Activated T-helper 17 cell treated with anti-CD3 and anti-CD28 coated beads, Interleukin-2, amount 50 U/mL, for 72 hours (primary cell): ENCODE measurements around the gene FTO. TPM values are rescaled to one million over a fixed set of nuclear protein-coding genes. Genes with fewer than 3 reads are reported as not detected.

ENCODE experiments used
- ATAC-seq: fragments of 150-1000 bp; cut with Tn5 transposase; replicated peaks from 2 replicates; pipeline ENCODE4 v1.10.0; 2021; ENCODE audit warnings: mild to moderate bottlenecking, moderate library complexity
- H3K27ac Mint-ChIP-seq: one replicate; pipeline ENCODE4 v1.8.0; 2022; ENCODE audit warnings: mixed read lengths
- H3K27me3 Mint-ChIP-seq: one replicate; pipeline ENCODE4 v1.8.0; 2022; ENCODE audit warnings: mixed read lengths
- H3K36me3 Mint-ChIP-seq: one replicate; pipeline ENCODE4 v1.8.0; 2022; ENCODE audit warnings: low read depth, mild to moderate bottlenecking, mixed read lengths
- H3K4me1 Mint-ChIP-seq: one replicate; pipeline ENCODE4 v1.8.0; 2022; ENCODE audit warnings: mixed read lengths
- H3K4me3 Mint-ChIP-seq: one replicate; pipeline ENCODE4 v1.8.0; 2022; ENCODE audit warnings: mild to moderate bottlenecking, mixed read lengths
- H3K9me3 Mint-ChIP-seq: one replicate; pipeline ENCODE4 v1.8.0; 2022; ENCODE audit warnings: mixed read lengths
- total RNA-seq, 2 donors: library from RNA; stranded (reverse); gene quantifications; one replicate each; pipeline ENCODE4 v1.2.3, GENCODE V29; 2022

Gene FTO
- total RNA-seq, 2 donors from 2014 or later, result 50.0 to 54.1 TPM

DNA sequence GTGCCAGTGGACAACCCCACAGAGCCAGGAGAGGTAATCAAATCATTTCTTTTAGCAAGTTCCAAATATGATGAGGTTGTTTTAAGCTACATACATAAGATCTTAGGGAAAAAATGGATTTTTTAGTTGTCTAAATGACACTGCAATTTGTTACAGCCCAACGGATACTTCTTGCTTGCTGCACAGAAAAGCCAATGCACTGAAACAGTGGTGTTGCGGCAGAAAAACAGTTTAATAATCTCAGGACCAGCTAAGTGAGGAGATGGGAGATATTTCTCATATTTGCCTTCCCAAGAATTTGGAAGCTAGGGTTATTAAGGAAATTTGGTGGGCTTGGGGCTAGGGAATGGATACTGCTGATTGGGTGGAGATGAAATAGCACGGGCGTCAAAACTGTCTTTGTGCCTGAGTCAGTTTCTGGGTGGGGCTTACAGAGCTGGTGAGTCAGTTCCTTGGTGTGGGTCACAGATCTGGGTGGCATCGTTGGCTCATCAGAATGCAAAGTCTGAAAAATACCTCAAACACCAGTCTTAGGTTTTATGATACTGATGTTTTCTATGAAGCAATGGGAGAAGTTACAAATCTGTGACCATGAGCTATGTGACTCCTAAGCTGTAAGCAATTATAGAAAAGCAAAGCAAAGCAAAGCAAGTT lies 327.3 kb downstream of the FTO start:
- Mint-ChIP-seq H3K4me3 (no peak overlapping the region), H3K4me1 (no peaks in the 10 kb centered on the region), H3K9me3 (peaks cover 4% of the 10 kb centered on the region), H3K36me3 (peaks cover 17% of the 10 kb centered on the region), H3K27ac (no peak overlapping the region), H3K27me3 (no peaks in the 10 kb centered on the region)
- ATAC-seq, result peak; percentile 45

DNA sequence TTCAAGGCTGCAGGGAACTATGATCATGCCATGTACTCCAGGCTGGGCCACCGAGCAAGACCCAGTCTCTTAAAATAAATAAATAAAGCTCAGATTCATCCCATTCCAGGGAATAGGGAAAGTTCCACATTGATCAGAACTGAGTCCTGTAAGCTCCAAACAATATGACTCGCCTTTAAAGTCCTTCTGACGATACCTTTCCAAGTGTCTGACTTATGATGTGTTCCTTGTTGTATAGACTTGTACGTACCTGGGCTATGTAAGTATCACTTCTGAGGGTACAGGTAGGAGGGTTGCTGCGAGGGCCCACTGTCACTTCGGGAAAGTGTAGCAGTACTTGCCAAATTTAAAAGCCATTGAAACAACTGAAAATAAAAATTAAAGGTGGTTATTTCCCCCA lies 329.8 kb downstream of the FTO start:
- Mint-ChIP-seq H3K9me3 (no peaks in the 10 kb centered on the region), H3K4me3 (no peak overlapping the region), H3K27me3 (no peaks in the 10 kb centered on the region), H3K36me3 (peaks cover 8% of the 10 kb centered on the region), H3K4me1 (no peaks in the 10 kb centered on the region), H3K27ac (no peak overlapping the region)
- ATAC-seq, result no peak

DNA sequence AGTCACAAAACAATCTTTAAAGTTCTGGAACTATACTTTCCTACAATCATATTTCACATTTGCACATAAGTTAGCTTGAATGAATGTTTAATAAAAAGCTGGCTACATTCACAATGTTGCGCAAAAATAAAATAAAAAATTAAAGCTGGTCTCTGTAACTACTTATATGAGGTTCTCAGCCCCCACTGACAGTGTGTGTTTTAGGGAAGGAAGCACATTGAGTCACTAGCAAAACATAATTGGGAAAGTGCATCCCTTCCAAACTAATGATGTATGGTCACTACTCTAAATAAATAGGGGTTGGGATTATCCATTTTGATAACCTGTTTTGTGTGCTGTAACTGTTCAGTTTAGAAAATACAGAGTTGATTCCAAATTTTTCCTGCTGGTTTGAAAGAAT lies 330.7 kb downstream of the FTO start:
- Mint-ChIP-seq H3K9me3 (no peaks in the 10 kb centered on the region), H3K4me3 (no peak overlapping the region), H3K27ac (no peak overlapping the region), H3K36me3 (peaks cover 8% of the 10 kb centered on the region), H3K27me3 (no peaks in the 10 kb centered on the region), H3K4me1 (no peaks in the 10 kb centered on the region)
- no peak for ATAC-seq

GRCh38 chr16:54040480-54040879 lies 336.5 kb downstream of the FTO start:
- Mint-ChIP-seq H3K27me3 (no peaks in the 10 kb centered on the region), H3K4me3 (no peak overlapping the region), H3K36me3 (peaks cover 16% of the 10 kb centered on the region), H3K4me1 (no peaks in the 10 kb centered on the region), H3K9me3 (peaks cover 9% of the 10 kb centered on the region), H3K27ac (no peak overlapping the region)
- ATAC-seq, result no peak

DNA sequence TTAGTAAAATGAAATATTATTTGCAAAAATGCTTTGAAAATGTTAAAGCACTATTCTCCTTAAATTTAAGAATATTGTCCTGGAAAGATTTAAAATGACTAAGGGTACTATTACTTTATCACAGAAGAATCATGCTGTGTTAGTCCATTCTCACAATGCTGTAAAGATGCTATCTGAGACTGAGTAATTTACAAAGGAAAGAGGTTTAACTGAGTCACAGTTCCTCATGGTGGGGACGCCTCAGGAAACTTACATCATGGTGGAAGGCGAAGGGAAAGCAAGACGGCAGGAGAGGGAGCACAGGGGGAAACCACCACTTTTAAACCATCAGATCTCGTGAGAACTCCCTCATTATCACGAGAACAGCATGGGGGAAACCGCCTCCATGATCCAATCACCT lies 337.0 kb downstream of the FTO start:
- H3K4me3 Mint-ChIP-seq, result no peak overlapping the region
- H3K27ac Mint-ChIP-seq, result no peak overlapping the region
- ATAC-seq, result no peak
- peaks cover 16% of the 10 kb centered on the region for H3K36me3 Mint-ChIP-seq
- no peaks in the 10 kb centered on the region for H3K4me1 Mint-ChIP-seq
- H3K27me3 Mint-ChIP-seq, result no peaks in the 10 kb centered on the region
- peaks cover 9% of the 10 kb centered on the region for H3K9me3 Mint-ChIP-seq

GRCh38 chr16:54048586-54049495 lies 344.9 kb downstream of the FTO start:
- Mint-ChIP-seq H3K27ac (no peak overlapping the region), H3K4me3 (no peak overlapping the region), H3K9me3 (no peaks in the 10 kb centered on the region), H3K4me1 (no peaks in the 10 kb centered on the region), H3K27me3 (no peaks in the 10 kb centered on the region), H3K36me3 (no peaks in the 10 kb centered on the region)
- no peak for ATAC-seq

DNA sequence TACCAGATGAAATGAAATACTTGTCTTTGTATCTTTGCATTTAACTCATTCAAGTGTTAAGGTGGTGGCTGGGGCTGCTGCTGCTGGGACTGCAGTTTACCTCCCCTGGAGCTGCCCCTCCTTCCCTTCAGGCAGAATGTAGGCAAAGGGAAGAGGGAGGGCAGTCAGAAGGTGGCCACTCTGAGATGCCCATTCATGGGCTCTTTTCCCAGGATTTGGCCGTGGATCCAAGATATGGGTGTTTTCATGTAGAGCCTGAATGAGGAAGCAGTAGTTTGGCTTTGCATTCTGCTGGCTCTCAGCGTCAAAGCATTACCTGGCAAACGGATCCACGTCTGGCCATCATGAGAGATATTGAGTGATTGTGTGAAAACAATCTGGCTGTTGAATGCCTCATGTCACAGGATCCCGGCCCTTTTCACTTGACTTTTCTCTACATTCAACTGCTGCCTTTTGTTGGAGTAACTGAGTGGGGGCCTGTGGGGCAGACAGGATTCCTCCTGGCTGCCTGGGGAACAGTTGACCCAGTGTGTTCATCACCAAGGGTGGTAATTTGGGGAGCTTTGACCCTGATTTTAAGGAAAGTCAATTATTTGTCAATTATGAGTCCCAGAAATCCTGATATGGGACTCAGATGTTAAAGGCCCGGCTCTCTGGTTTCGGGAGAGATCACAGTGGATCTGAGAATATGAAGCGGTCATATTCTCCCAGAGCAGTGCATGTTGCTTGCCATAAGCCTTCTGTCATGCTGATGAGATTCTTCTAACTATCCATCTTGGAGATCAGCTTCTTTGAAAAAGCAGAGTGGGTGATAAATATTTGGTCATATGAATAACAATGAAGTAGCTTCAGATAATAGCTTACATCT lies 345.9 kb downstream of the FTO start:
- Mint-ChIP-seq H3K4me1 (no peaks in the 10 kb centered on the region), H3K27me3 (no peaks in the 10 kb centered on the region), H3K9me3 (no peaks in the 10 kb centered on the region), H3K4me3 (no peak overlapping the region), H3K36me3 (no peaks in the 10 kb centered on the region), H3K27ac (no peak overlapping the region)
- ATAC-seq, result no peak

GRCh38 chr16:54050459-54051210 lies 346.7 kb downstream of the FTO start:
- Mint-ChIP-seq H3K27ac (no peak overlapping the region), H3K9me3 (no peaks in the 10 kb centered on the region), H3K36me3 (no peaks in the 10 kb centered on the region), H3K4me1 (no peaks in the 10 kb centered on the region), H3K4me3 (no peak overlapping the region), H3K27me3 (no peaks in the 10 kb centered on the region)
- ATAC-seq, result no peak

- no peak for ATAC-seq
- H3K27me3 Mint-ChIP-seq, result no peaks in the 10 kb centered on the region
- H3K4me1 Mint-ChIP-seq, result no peaks in the 10 kb centered on the region
- H3K9me3 Mint-ChIP-seq, result no peaks in the 10 kb centered on the region
- no peak overlapping the region for H3K27ac Mint-ChIP-seq
- H3K36me3 Mint-ChIP-seq, result no peaks in the 10 kb centered on the region
- no peak overlapping the region for H3K4me3 Mint-ChIP-seq
Measured at GRCh38 chr16:54051821-54052220, 347.9 kb downstream of the FTO start.

GRCh38 chr16:54052271-54052670 lies 348.3 kb downstream of the FTO start:
- no peaks in the 10 kb centered on the region for H3K27me3 Mint-ChIP-seq
- H3K4me1 Mint-ChIP-seq, result no peaks in the 10 kb centered on the region
- no peaks in the 10 kb centered on the region for H3K9me3 Mint-ChIP-seq
- no peak for ATAC-seq
- H3K27ac Mint-ChIP-seq, result no peak overlapping the region
- no peak overlapping the region for H3K4me3 Mint-ChIP-seq
- no peaks in the 10 kb centered on the region for H3K36me3 Mint-ChIP-seq

DNA sequence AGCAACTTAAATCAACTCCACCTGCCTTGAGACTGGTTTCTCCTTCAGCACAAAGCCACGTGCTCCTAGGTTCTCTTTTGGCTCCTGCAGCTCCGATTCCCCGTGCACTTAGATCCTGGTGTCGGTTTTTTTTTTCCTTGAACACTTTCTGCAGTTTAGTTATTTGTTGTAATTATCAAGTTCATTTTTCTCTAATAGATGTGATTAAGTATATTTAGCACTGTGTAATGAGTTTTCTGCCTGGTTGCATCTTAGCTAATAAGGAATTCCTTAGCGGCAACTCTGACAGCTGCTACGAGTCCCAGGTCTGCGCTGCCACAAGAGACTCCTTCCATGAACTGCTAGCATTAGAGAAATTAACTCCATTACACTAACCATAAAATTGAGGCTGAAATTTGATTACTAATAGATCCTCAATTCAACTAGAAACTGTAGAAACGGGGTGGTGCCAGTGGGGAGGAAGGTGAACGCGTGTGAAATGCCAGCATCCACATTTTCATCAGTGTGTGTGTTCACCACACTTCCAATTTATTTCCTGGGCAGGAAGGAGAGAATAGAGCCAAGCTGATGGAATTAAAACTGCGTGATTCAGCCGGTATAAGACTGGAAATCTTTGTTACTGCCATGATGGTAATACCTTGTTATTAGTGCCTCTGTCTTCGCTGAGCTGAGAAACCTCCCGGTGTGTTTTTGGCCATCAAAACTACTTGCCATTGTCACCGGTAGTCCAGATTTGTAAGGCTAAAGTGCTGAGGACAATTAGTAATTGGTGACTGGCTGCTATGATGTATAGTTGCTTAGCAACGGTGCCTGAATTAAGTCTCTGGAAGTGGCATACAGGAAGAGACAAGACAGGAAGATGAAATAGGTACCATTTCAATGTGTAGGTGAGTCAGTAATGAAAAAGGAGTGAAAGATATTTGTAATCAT lies 350.2 kb downstream of the FTO start:
- Mint-ChIP-seq H3K27ac (no peak overlapping the region), H3K9me3 (no peaks in the 10 kb centered on the region), H3K36me3 (no peaks in the 10 kb centered on the region), H3K27me3 (no peaks in the 10 kb centered on the region), H3K4me3 (no peak overlapping the region), H3K4me1 (no peaks in the 10 kb centered on the region)
- ATAC-seq, result no peak

GRCh38 chr16:54055191-54055590 lies 351.2 kb downstream of the FTO start:
- H3K27ac Mint-ChIP-seq, result no peak overlapping the region
- no peaks in the 10 kb centered on the region for H3K36me3 Mint-ChIP-seq
- H3K9me3 Mint-ChIP-seq, result no peaks in the 10 kb centered on the region
- H3K4me1 Mint-ChIP-seq, result no peaks in the 10 kb centered on the region
- ATAC-seq, result no peak
- H3K4me3 Mint-ChIP-seq, result no peak overlapping the region
- H3K27me3 Mint-ChIP-seq, result no peaks in the 10 kb centered on the region

GRCh38 chr16:54055864-54056263 lies 351.9 kb downstream of the FTO start:
- Mint-ChIP-seq H3K36me3 (no peaks in the 10 kb centered on the region), H3K27ac (no peak overlapping the region), H3K4me1 (no peaks in the 10 kb centered on the region), H3K27me3 (no peaks in the 10 kb centered on the region), H3K4me3 (no peak overlapping the region), H3K9me3 (no peaks in the 10 kb centered on the region)
- no peak for ATAC-seq
